Prostate gland (tissue), 2 donors: ENCODE measurements around the gene PNMA8A.

Experiments used
- POLR2A ChIP-seq: fragments of 450-650 bp; IDR thresholded peaks from one replicate; pipeline ENCODE4 v1.6.1; 2016; ENCODE audit warnings: antibody characterized with exemption, mild to moderate bottlenecking
- POLR2AphosphoS5 ChIP-seq: sonication (generic); formaldehyde crosslinking; IDR thresholded peaks from one replicate; pipeline ENCODE4 v1.6.1; 2017; ENCODE audit warnings: antibody characterized with exemption
- TF ChIP-seq, protein P1 (sequence below), 4 experiments: fragments of 200-600 bp in 2 of 4; fragments of 450-650 bp in 2 of 4; sonication (generic) in 2 of 4; IDR thresholded peaks; 1 replicate in 3 of 4; 2 replicates in 1 of 4; pipeline ENCODE4 v1.5.1; 2016 to 2019; ENCODE audit warnings: antibody characterized with exemption in 4 of 4, mild to moderate bottlenecking in 2 of 4, moderate library complexity in 2 of 4

DNA sequence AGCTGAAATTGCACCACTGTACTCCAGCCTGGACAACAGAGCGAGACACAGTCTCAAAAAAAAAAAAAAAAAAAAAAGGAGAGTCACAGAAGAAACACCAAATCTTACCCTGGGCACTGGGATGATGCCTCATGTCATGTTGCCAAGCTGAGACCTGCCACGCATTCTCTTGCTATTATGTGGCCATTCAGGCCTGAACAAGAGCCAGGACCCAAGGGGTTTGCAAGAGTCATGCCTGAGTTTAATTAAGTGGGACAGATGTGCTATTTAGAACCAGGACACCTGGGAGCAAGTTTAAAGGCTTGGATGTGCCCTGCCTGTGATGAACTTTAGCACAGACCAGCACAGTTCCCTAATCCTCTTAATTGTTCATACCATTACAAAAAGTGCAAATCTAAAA lies 9.8 kb downstream of the PNMA8A start:
- TF ChIP-seq, protein P1, sequence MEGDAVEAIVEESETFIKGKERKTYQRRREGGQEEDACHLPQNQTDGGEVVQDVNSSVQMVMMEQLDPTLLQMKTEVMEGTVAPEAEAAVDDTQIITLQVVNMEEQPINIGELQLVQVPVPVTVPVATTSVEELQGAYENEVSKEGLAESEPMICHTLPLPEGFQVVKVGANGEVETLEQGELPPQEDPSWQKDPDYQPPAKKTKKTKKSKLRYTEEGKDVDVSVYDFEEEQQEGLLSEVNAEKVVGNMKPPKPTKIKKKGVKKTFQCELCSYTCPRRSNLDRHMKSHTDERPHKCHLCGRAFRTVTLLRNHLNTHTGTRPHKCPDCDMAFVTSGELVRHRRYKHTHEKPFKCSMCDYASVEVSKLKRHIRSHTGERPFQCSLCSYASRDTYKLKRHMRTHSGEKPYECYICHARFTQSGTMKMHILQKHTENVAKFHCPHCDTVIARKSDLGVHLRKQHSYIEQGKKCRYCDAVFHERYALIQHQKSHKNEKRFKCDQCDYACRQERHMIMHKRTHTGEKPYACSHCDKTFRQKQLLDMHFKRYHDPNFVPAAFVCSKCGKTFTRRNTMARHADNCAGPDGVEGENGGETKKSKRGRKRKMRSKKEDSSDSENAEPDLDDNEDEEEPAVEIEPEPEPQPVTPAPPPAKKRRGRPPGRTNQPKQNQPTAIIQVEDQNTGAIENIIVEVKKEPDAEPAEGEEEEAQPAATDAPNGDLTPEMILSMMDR (IDR thresholded peaks at IDR 0.05) = no peak
- TF ChIP-seq POLR2AphosphoS5 (no peak), POLR2A (no peak)
